NCI-H2227 treated with DMSO at 0.1 percent for 48 hours (cell line): ENCODE data around the gene FRZB.
A peak's percentile ranks its signal among the peaks of the same experiment; 100 is the strongest.

Experiments
- DNase-seq: peaks from one replicate; lab custom pipeline; 2025; lab: John Stamatoyannopoulos, UW

The FRZB gene

GRCh38 chr2:182834293-182834692 is 32.1 kb downstream of the FRZB start:
- no peak for DNase-seq

- no peak for DNase-seq
These were observed 33.2 kb downstream of the FRZB start for GRCh38 chr2:182833084-182833854.

- no peak for DNase-seq
These were observed 34.5 kb downstream of the FRZB start for GRCh38 chr2:182831921-182832320.

- no peak for DNase-seq
These were observed 35.3 kb downstream of the FRZB start for GRCh38 chr2:182831101-182831500.

- DNase-seq: no peak
These were observed 39.1 kb downstream of the FRZB start for GRCh38 chr2:182827182-182827879.

- no peak for DNase-seq
These were observed 39.9 kb downstream of the FRZB start for GRCh38 chr2:182826496-182826895.

- no peak for DNase-seq
These were observed 40.4 kb downstream of the FRZB start for GRCh38 chr2:182826064-182826463.

GRCh38 chr2:182824767-182825158 is 41.7 kb downstream of the FRZB start:
- DNase-seq: no peak

GRCh38 chr2:182824056-182824766 is 42.2 kb downstream of the FRZB start:
- no peak for DNase-seq

- no peak for DNase-seq
These were observed 43.7 kb downstream of the FRZB start for GRCh38 chr2:182822733-182823132.

GRCh38 chr2:182821182-182821581 is 45.3 kb downstream of the FRZB start:
- no peak for DNase-seq

GRCh38 chr2:182819412-182819811 is 47.0 kb downstream of the FRZB start:
- no peak for DNase-seq

GRCh38 chr2:182818925-182819324 is 47.5 kb downstream of the FRZB start:
- peak; percentile 78 for DNase-seq

- DNase-seq: peak; percentile 59
These were observed 47.9 kb downstream of the FRZB start for GRCh38 chr2:182818501-182818900.

- no peak for DNase-seq
These were observed 48.9 kb downstream of the FRZB start for GRCh38 chr2:182817558-182817957.

- no peak for DNase-seq
These were observed 49.6 kb downstream of the FRZB start for GRCh38 chr2:182816866-182817265.

- no peak for DNase-seq
These were observed 51.6 kb downstream of the FRZB start for GRCh38 chr2:182814804-182815203.

- no peak for DNase-seq
These were observed 52.1 kb downstream of the FRZB start for GRCh38 chr2:182814380-182814779.

- DNase-seq: no peak
These were observed 56.4 kb downstream of the FRZB start for GRCh38 chr2:182810087-182810486.

- no peak for DNase-seq
These were observed 59.1 kb downstream of the FRZB start for GRCh38 chr2:182807319-182807718.

- no peak for DNase-seq
These were observed 62.3 kb downstream of the FRZB start for GRCh38 chr2:182804128-182804527.

- DNase-seq: no peak
These were observed 67.7 kb downstream of the FRZB start for GRCh38 chr2:182798736-182799135.

- no peak for DNase-seq
These were observed 74.0 kb downstream of the FRZB start for GRCh38 chr2:182792441-182792840.
